ENCODE measurements around the gene ADO. TPM values are rescaled to one million over a fixed set of nuclear protein-coding genes. Genes with fewer than 3 reads are reported as not detected.
A peak's percentile ranks its signal among the peaks of the same experiment; 100 is the strongest.

The ADO gene
- total RNA-seq, 1 donor, result 22.0 TPM

GRCh38 chr10:62817766-62818425, 13.4 kb downstream of the ADO start:
- DNase-seq (ENCODE audit: low read depth), result peak; percentile 61

GRCh38 chr10:62818426-62819011, 14.0 kb downstream of the ADO start:
- no peak for DNase-seq (ENCODE audit: low read depth)

More at GRCh38 chr10:62817766-62818425, 13.4 kb downstream of the ADO start:
- H3K4me3 ChIP-seq (ENCODE audit: low read depth, low read length), result peak overlapping the region; percentile 73
- peak; percentile 68 for TF ChIP-seq CTCF (IDR thresholded peaks at IDR 0.05; ENCODE audit: insufficient read depth, low read length)

GRCh38 chr10:62819141-62819920, 14.8 kb downstream of the ADO start:
- no peak overlapping the region for H3K4me3 ChIP-seq (ENCODE audit: low read depth, low read length)
- no peak for TF ChIP-seq CTCF (IDR thresholded peaks at IDR 0.05; ENCODE audit: insufficient read depth, low read length)
- DNase-seq (ENCODE audit: low read depth), result no peak

More at GRCh38 chr10:62818426-62819011, 14.0 kb downstream of the ADO start:
- H3K4me3 ChIP-seq (ENCODE audit: low read depth, low read length), result peak overlapping the region; percentile 73
- no peak for TF ChIP-seq CTCF (IDR thresholded peaks at IDR 0.05; ENCODE audit: insufficient read depth, low read length)

GRCh38 chr10:62820586-62820985, 16.1 kb downstream of the ADO start:
- no peak for TF ChIP-seq CTCF (IDR thresholded peaks at IDR 0.05; ENCODE audit: insufficient read depth, low read length)
- no peak overlapping the region for H3K4me3 ChIP-seq (ENCODE audit: low read depth, low read length)
- DNase-seq (ENCODE audit: low read depth), result no peak

GRCh38 chr10:62826273-62826672, 21.8 kb downstream of the ADO start:
- no peak for TF ChIP-seq CTCF (IDR thresholded peaks at IDR 0.05; ENCODE audit: insufficient read depth, low read length)
- no peak overlapping the region for H3K4me3 ChIP-seq (ENCODE audit: low read depth, low read length)
- no peak for DNase-seq (ENCODE audit: low read depth)

- H3K4me3 ChIP-seq (ENCODE audit: low read depth, low read length), result no peak overlapping the region
- no peak for TF ChIP-seq CTCF (IDR thresholded peaks at IDR 0.05; ENCODE audit: insufficient read depth, low read length)
- DNase-seq (ENCODE audit: low read depth), result no peak
These were observed 25.1 kb downstream of the ADO start for GRCh38 chr10:62829622-62830021.
